GM18909 (cell line): ENCODE data around the gene BCORL1.

Experiments
- ATAC-seq: cut with Tn5 transposase; IDR thresholded peaks from one replicate; pipeline ENCODE4 v1.9.1; 2021; ENCODE audit warnings: mild to moderate bottlenecking; ENCODE audit not compliant: unreplicated experiment, poor library complexity

Gene BCORL1, protein sequence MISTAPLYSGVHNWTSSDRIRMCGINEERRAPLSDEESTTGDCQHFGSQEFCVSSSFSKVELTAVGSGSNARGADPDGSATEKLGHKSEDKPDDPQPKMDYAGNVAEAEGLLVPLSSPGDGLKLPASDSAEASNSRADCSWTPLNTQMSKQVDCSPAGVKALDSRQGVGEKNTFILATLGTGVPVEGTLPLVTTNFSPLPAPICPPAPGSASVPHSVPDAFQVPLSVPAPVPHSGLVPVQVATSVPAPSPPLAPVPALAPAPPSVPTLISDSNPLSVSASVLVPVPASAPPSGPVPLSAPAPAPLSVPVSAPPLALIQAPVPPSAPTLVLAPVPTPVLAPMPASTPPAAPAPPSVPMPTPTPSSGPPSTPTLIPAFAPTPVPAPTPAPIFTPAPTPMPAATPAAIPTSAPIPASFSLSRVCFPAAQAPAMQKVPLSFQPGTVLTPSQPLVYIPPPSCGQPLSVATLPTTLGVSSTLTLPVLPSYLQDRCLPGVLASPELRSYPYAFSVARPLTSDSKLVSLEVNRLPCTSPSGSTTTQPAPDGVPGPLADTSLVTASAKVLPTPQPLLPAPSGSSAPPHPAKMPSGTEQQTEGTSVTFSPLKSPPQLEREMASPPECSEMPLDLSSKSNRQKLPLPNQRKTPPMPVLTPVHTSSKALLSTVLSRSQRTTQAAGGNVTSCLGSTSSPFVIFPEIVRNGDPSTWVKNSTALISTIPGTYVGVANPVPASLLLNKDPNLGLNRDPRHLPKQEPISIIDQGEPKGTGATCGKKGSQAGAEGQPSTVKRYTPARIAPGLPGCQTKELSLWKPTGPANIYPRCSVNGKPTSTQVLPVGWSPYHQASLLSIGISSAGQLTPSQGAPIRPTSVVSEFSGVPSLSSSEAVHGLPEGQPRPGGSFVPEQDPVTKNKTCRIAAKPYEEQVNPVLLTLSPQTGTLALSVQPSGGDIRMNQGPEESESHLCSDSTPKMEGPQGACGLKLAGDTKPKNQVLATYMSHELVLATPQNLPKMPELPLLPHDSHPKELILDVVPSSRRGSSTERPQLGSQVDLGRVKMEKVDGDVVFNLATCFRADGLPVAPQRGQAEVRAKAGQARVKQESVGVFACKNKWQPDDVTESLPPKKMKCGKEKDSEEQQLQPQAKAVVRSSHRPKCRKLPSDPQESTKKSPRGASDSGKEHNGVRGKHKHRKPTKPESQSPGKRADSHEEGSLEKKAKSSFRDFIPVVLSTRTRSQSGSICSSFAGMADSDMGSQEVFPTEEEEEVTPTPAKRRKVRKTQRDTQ (N-terminal part only)

DNA sequence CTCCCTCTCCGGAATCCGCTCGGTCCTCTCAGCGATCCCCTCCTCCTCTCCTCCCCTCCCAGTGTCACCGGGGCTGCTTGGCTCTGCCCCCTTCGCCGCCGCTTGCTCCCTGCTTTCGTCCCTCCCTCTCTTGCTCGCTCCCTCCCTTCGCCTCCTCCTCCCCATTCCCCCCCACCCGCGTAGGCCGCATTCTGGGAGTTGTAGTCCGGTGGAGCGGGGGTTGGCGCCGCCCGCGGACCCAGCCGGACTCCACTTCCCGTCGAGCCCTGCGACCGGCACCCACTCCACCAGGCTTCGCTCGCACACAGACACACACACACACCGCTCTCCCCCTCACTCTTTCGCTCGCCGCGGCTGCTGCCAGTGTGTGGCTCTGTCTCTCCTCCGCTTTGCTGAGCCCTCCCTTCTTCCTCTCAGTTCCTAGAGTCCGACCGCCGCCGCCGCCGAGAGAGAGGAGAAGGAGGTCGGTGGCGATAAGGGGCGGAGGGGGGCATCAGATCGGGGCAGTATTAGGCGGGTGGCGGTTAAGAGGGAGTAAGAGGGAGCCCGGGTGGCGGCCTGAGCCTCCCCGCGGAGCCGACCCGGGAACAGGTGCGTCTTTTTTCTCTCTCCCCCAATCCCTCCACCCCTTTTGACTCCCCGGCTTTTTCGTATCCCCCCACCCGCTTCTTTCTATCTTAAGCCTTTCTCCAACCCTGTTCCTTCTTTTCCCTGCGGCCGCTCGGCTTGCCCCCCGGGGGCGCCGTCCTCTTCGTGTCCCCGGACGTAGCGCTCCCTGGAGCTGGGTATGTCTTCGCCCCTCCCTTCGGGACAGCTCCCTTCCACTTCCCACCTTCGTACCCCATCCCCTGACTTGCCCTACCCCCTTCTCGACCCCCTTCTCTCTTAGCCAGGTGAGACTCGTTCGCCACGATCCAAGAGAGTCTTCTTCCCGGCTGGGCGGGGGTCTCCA, at the start of gene BCORL1:
BCORL1 (plus strand) TSS at position 336 of the 952 bp plus-strand sequence. CDS start 22,597 bp downstream, outside the sequence.
- peak; percentile 94 for ATAC-seq

DNA sequence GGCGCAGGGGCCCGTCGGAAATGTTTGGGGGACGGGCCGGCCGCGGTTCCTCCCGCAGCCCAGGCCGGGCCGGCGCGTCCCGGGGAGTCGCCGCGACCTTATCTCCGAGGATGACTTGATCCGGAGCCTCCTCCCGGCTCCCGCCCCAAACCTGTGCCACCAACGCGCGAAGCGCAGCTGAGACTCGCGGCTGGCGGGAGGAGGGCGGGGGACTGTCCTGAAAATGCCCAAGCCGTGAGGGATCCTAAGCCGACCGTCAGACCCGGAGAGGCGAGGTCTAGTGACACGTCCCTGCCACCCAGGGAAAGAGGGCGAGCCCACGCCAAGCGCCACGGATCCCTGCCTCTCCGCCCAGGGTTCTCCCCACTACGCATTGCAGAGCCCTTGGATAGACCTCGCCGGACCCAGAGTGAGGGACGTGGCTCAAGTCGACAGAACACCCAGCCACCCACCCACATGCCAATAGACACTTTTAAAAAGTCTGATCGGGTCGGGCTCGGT, 49.6 kb upstream of the BCORL1 start:
- peak; percentile 26 for ATAC-seq

DNA sequence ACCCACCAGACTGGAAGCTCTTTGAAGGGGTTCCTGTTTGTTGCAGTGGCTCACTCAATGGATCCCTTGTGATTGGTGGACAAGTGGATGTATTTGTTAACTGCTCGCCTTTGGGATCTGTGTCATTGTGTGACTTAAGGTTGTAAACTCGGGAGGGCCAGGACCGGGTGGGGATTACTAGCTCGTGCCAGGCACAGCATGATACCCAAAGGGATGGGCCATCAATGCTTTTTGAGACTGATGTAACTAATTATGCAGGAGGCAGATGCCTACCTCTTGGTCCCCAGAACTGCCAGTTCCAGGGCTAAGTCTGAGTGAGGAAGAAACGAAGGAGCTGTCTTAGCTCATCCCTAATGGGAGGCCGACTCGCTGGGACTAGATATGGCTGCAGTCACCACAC, 48.7 kb upstream of the BCORL1 start:
- ATAC-seq = no peak

DNA sequence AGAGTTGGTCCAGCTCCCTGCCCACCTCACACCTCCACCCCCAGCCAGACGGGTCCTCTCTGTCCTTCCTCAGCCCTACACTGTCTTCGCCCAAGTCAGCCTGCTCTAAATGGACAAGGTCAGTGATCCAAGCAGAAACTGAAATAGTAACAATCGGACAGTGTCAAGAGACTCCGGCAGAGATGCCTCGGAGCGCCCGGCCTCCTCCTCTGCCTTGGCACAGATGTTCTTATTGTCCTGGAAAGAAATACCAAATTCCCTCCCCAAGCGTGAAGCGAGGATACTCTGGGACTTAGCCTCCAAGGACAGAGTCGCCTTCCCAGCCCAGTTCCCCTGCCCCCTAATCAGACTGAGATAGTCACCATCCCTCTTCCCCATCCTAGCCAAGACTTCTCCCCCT, 48.0 kb upstream of the BCORL1 start:
- ATAC-seq = no peak

DNA sequence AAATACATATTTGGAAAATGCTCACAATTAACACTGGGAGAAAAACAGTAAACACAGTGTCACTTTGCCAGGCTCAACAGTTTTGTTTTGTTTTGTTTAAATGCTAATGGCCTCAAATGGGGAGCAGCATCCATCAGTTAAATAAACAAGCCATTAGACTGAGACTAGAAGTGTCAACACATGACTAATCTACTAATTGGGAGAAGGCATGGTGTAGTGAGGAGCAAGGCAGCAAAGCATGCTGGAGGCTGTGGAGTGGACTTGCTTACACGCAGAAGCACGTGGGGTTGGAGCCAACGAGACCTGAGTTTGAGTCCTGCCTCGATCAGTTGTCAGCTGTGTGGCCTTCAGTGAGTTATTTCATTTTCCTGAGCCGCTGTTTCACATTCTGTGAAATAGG, 47.5 kb upstream of the BCORL1 start:
- ATAC-seq = no peak

DNA sequence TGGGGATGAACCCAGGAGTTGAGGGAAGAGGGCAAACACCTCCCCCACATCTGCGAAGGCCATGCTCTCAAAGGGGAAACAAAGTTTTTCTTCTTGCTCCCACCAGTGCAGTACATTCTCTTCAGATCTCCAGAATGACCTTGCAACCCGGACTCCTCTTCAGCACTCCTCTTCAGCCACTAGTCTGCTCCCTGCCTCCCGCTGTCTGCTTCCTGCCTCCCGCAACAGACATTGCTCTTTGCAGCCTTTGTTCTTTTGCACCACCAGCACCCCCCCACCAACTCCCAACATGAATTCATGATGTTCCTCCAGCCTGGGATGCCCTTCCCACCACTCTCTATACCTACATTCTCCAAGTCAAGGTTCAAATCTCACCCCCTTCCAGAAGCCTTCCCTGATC, 44.4 kb upstream of the BCORL1 start:
- no peak for ATAC-seq

DNA sequence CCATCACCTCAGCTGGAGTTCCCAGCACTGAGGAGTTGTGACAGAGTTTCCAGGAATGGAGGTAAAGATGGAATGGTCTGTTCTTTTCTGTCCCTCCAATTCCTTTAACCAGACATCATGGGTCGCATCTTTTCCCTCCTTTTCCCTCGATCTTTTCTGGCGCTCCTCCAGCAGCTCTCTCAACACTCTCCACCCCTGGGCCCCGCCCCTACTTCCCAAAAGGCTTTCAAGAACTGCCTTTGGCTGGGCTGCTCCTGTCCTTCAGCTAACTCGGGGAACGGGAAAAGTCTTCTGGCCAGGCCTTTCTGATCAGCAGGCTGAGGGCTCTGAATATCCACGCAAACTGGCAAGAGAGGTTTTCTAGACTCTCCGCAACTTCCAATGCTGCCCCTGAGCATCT, 42.4 kb upstream of the BCORL1 start:
- ATAC-seq = no peak

DNA sequence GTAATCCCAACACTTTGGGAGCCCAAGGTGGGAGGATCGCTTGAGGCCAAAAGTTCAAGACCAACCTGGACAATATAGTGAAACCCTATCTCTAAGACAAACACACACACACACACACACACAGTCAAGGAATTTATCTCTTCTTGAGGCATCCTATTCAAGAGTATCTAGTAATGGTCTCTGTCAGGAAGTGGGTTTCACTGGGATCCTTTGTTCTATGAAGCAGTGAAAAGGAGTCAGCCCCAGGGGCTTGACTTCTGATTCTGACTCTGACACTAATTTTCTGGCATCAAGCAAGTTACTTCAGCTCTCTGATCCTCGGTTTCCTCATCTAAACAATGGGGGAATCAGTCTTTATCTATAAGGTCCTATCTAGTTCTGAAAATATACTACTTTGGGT, 41.7 kb upstream of the BCORL1 start:
- no peak for ATAC-seq

DNA sequence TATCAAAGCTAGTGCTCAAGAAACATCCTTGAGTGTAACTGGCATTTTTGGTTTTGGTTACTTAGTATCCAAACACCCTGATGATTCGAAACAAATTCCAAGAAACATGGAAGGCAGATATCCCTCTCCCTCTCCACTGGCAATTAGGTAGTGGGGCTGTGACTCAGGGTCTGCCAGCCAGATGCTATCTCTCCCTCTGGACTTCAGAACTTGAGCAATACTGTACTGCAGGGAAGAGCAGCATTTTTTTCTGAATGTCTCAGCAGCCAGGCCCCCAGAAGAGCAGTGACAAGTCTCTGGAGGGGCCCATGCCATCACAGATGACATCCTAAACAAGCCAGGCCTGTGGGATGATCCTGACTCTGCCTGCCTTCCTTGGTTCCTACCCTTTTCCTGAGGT, 37.3 kb upstream of the BCORL1 start:
- no peak for ATAC-seq

DNA sequence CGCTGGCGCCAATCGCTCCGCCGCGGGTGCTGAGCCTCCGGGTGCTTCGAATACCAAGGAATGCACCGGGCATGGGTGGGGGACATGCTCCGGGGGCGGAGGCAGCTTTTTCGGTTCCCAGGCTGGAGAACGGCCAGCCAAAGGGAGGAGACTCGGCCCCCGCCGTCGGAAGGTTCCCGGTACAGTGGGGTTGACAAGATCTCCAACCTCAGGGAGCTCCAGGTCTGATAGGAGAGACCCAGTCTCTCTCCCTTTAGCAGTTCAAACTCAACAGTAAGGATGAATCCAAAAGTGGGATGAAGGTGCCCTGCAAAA, 29.1 kb upstream of the BCORL1 start:
- ATAC-seq = no peak

DNA sequence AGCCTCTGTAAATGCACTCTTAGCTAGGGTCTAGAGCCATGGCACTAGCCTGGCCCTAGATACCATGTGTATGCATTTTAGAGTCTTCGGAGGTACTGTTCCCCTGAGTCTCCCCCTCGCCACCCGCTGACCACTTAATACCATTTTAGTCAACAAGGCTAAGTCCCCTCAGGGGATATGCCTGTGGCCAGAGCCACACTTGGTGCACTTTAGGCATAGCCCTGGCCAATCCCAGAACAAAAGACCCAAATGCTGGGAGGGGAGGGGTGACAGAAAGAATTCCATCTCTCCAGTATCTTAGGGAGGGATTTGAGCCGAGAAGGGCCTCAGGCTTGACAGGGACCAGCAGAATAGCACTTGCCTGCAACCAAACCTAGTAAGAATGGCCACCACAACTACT, 28.6 kb upstream of the BCORL1 start:
- ATAC-seq = no peak

DNA sequence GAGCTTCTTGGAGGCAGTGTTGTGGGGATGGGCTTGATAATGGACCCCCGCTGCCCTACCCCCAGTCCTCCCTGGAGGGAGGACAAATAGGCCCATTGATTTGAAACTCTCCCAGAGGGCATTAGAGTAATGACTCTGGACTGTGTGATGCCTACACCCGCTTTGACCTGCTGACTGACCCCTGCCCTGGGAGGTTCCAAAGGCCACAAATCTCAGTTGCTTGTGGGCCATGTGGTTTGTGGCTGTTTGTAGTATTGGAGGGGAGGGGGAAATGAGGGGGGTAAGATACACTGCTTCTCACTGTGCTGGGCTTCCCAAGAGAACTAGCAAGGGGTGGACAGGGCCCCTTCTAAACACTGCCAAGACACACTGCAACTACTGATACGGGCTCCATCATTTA, 27.6 kb upstream of the BCORL1 start:
- ATAC-seq = no peak

DNA sequence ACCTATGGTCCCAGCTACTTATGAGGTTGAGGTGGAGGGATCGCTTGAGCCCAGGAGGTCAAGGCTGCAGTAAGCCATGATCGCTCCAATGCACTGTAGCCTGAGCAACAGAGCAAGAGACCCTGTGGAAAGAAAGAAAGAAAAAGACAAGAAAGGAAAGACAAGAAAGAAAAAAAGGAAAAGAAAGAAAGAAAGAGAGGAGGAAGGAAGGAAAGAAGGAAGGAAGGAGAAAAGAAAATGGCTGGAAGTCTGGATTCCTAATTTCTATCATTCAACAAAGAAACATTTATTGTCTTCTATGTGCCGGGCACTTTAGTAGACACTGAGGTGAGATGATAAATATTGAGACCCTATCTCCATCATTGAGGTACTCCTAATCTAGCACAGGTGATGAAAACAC, 26.8 kb upstream of the BCORL1 start:
- no peak for ATAC-seq

DNA sequence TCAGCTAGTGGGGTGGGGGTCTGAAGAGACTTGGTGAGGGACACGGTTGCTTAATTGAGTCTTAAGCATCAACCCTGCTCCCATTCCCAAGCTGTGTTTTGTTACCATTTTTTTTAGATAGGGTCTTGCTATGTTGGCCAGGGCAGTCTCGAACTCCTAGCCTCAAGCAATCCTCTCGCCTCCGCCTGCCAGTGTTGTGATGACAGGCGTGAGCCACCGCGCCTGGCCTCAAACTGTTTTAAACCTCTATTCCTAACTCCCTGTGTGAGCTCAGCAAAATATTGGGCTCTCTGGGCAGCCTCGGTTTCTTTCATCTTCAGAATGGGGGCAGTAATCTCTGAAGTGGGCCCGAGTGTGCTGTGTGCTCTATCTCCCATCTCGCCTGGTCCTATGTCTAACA, 26.3 kb upstream of the BCORL1 start:
- no peak for ATAC-seq

DNA sequence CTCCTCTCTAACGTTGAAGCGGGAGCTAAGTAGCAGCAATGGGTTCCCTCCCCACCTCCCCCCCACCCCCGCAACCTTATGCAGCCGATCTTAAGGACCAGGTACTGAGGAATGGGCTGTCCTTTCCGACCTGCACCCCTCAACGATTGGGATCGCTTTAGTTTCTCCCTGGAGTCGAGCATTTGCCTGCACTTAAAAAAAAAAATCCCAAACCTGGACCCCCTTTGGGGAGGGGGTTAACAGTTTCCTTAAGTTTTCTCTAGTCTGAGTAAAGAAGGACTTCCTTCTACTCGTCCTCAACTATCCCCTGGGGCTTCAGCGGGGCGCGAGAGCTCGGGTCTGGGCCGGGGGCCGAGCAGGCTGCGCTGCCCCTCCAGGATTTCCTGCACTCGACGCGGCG, 25.7 kb upstream of the BCORL1 start:
- no peak for ATAC-seq

DNA sequence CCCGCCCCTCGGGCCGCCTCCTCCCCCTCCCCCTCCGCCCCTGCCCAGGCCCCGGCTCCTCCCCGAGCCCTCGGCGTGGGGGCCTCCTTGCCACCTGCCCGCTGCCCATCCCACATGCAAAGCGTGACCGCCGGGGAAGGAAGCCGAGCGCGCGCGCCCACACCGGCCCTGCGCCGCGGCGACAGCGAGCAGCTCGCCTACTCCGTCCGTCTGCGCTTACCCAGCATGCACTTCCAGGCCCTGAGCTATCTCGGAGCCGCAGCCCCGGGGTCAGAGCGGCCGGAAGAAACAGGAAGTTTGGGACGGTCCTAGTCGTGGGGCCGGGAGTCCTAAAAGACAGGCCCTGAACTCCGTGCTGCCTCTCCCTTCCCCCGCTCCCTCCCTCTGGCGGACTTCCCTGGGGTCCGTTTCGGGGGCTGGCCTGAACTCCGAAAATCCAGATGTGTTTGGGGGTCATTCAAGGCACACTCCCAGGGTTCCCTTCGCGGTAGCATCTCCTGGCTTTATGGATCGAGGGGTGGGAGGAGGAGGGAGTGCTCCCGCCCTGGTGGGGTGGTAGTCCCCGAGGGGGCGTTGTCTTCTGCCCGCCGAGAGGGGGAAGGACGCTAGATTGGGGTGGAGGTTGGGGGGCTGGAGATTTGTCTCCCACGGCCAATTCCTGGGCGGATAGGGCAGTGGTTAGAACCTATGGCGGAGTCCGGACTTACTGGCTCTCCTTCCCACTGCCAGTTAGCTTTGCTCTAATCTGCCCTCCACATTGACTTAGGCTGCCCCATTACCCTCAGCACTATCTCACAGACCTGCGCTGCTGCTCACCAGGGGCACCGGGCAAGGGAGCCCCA, 25.0 kb upstream of the BCORL1 start:
- peak; percentile 74 for ATAC-seq

DNA sequence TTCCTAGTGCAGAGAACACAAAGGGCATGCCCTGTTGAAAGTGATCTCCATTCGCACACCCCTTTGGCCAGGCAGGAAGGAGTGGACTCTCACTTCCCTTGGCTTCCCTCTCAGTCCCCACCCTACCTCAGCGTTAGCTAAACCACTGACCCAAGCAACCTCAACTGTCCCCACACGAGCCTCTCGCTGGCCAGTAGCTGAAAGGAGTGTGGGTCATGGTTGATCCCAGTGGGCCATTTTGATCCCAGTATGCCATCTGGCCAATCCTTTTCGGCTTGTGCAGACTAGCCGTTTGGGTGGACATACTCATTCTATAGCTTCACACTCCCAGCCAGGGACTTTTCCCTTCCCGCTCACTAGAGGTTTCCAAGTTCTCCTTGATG, 24.4 kb upstream of the BCORL1 start:
- ATAC-seq = no peak

DNA sequence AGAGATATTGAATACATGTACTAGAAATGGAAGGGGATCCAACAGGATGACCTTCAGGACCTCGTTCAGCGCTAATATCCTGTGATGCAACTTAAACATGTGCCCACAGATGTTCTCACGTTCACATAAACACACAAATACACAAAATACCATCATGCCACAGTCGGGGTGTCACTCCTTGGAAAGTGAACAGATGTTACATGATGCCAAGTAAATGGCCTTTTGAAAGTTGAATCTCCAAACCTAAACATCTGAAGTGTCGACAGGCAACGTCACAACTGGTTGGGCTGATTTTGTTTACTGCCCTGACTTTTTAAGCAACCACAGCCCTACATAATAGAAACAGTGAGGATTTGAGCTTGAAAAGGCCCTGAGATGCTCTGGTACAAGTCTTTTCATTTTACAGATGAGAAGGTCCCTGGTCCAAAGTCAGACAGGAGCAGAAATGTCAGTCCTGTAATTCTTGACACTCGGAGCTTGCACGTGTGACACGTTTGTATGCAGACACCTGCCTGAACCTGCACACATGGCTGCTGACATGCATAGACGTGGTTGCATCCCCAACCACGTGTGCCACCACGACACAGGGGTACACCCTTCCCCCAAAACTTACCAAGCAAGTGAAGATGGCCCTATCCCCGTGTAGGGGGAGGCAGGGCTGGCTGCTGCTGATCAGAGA, 23.5 kb upstream of the BCORL1 start:
- ATAC-seq = no peak
